HepG2 (cell line): ENCODE measurements around the gene TBKBP1. TPM values are rescaled to one million over a fixed set of nuclear protein-coding genes. Genes with fewer than 3 reads are reported as not detected.

Source experiments
- AHR ChIP-seq: IDR thresholded peaks from 2 replicates; pipeline ENCODE4 v1.6.1; 2018; ENCODE audit warnings: missing genetic modification reagents, missing compliant biosample characterization
- DPF2 ChIP-seq: sonication (generic); formaldehyde crosslinking; IDR thresholded peaks from 2 replicates; pipeline ENCODE4 v1.4.0; 2020; ENCODE audit warnings: mild to moderate bottlenecking, low read depth, missing genetic modification reagents, borderline replicate concordance
- FOXA1 ChIP-seq, 2 experiments: fragments of 450-650 bp in 1 of 2; sonication (generic) in 1 of 2; formaldehyde crosslinking in 1 of 2; IDR thresholded peaks; 2 replicates each; pipeline versions ENCODE4 v1.4.0 to v1.6.1; 2016 to 2020; ENCODE audit warnings: missing genetic modification reagents in 1 of 2
- GMEB2 ChIP-seq: IDR thresholded peaks from 2 replicates; pipeline ENCODE4 v1.6.1; 2016; ENCODE audit warnings: missing biosample characterization, missing genetic modification reagents, low read depth
- SMAD3 ChIP-seq: sonication (generic); formaldehyde crosslinking; IDR thresholded peaks from 2 replicates; pipeline ENCODE4 v1.4.0; 2020; ENCODE audit warnings: missing genetic modification reagents
- ZFYVE20 ChIP-seq: sonication (generic); formaldehyde crosslinking; IDR thresholded peaks from 2 replicates; pipeline ENCODE4 v1.8.0; 2023; ENCODE audit warnings: low read depth, mild to moderate bottlenecking, moderate library complexity, missing genetic modification reagents, borderline replicate concordance
- polyA plus RNA-seq, 8 experiments: library from polyadenylated mRNA; depleted of rRNA in 3 of 8; stranded (reverse) in 7 of 8; unstranded in 1 of 8; fragments of >200 nt; fragmentation: Illumina TruSeq in 4 of 8; extraction: Trizol in 4 of 8; gene quantifications; 2 replicates each; pipeline versions ENCODE4 v1.2.1 to v1.2.3, GENCODE V29; 2011 to 2016; ENCODE audit warnings: low read depth in 4 of 8, missing spikeins in 1 of 8, mixed read lengths in 1 of 8; ENCODE audit not compliant: insufficient read depth in 1 of 8
- total RNA-seq, 5 experiments: library from RNA; depleted of rRNA; stranded (reverse); fragments of >200 nt; fragmentation: Illumina TruSeq; extraction: Trizol; gene quantifications; 2 replicates each; pipeline ENCODE4 v1.2.3, GENCODE V29; 2016; ENCODE audit warnings: low read depth in 1 of 5
- TF ChIP-seq, protein P1 (sequence below), 2 experiments: sonication (generic) in 1 of 2; formaldehyde crosslinking in 1 of 2; IDR thresholded peaks; 2 replicates each; pipeline versions ENCODE4 v1.4.0 to v1.6.1; 2018 to 2020; ENCODE audit warnings: missing genetic modification reagents in 2 of 2, borderline replicate concordance in 1 of 2, low read depth in 1 of 2, mild to moderate bottlenecking in 1 of 2, missing biosample characterization in 1 of 2
- TF ChIP-seq, protein P2 (sequence below): sonication (generic); formaldehyde crosslinking; IDR thresholded peaks from 2 replicates; pipeline ENCODE4 v1.4.0; 2020; ENCODE audit warnings: mild to moderate bottlenecking, missing genetic modification reagents
- TF ChIP-seq, protein P3 (sequence below): sonication (generic); formaldehyde crosslinking; IDR thresholded peaks from 2 replicates; pipeline ENCODE4 v1.5.0; 2020; ENCODE audit warnings: missing genetic modification reagents, mild to moderate bottlenecking, borderline replicate concordance

TBKBP1 gene
- total and polyA plus RNA-seq, 2 of the 13 experiments (the other 11 are each of a cell fraction or from before 2014, with no cell fraction given): 2.6 to 7.0 TPM

- TF ChIP-seq, protein P1, sequence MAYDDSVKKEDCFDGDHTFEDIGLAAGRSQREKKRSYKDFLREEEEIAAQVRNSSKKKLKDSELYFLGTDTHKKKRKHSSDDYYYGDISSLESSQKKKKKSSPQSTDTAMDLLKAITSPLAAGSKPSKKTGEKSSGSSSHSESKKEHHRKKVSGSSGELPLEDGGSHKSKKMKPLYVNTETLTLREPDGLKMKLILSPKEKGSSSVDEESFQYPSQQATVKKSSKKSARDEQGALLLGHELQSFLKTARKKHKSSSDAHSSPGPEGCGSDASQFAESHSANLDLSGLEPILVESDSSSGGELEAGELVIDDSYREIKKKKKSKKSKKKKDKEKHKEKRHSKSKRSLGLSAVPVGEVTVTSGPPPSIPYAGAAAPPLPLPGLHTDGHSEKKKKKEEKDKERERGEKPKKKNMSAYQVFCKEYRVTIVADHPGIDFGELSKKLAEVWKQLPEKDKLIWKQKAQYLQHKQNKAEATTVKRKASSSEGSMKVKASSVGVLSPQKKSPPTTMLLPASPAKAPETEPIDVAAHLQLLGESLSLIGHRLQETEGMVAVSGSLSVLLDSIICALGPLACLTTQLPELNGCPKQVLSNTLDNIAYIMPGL (CRISPR knock-in tag; IDR thresholded peaks at IDR 0.05; ENCODE audit: borderline replicate concordance in 1 of 2, low read depth in 1 of 2): no peak
- TF ChIP-seq GMEB2 (CRISPR knock-in tag): no peak
- TF ChIP-seq, protein P2, sequence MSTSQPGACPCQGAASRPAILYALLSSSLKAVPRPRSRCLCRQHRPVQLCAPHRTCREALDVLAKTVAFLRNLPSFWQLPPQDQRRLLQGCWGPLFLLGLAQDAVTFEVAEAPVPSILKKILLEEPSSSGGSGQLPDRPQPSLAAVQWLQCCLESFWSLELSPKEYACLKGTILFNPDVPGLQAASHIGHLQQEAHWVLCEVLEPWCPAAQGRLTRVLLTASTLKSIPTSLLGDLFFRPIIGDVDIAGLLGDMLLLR (CRISPR knock-in tag): no peak
- no peak for TF ChIP-seq SMAD3 (CRISPR knock-in tag)
- TF ChIP-seq ZFYVE20 (CRISPR knock-in tag): 0 out of 2 replicates have a peak, but pooled peaks have one; percentile 41
- TF ChIP-seq, protein P3, sequence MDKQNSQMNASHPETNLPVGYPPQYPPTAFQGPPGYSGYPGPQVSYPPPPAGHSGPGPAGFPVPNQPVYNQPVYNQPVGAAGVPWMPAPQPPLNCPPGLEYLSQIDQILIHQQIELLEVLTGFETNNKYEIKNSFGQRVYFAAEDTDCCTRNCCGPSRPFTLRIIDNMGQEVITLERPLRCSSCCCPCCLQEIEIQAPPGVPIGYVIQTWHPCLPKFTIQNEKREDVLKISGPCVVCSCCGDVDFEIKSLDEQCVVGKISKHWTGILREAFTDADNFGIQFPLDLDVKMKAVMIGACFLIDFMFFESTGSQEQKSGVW (CRISPR knock-in tag): no peak
- no peak for TF ChIP-seq FOXA1 (IDR thresholded peaks at IDR 0.05)
- TF ChIP-seq FOXA1 (CRISPR knock-in tag; IDR thresholded peaks at IDR 0.05): no peak
- TF ChIP-seq AHR (CRISPR knock-in tag): no peak
- TF ChIP-seq DPF2 (CRISPR knock-in tag): no peak
- TF ChIP-seq, all 625 proteins: peak for 18
These were observed 38.6 kb downstream of the TBKBP1 start (continued) for GRCh38 chr17:47732399-47733046.
